Femur (tissue), 1 donor: ENCODE measurements around the gene GPC6.
A peak's percentile ranks its signal among the peaks of the same experiment; 100 is the strongest.

Experiments used
- DNase-seq: peaks from one replicate; pipeline ENCODE4 v3.0.0-alpha.2; 2017

The GPC6 gene

GRCh38 chr13:94344126-94344818 is 1117.7 kb downstream of the GPC6 start:
- no peak for DNase-seq

- DNase-seq: no peak
These were observed 1119.0 kb downstream of the GPC6 start for GRCh38 chr13:94345374-94346195.

GRCh38 chr13:94346261-94347019 is 1119.8 kb downstream of the GPC6 start:
- DNase-seq: no peak

GRCh38 chr13:94351292-94351990 is 1124.8 kb downstream of the GPC6 start:
- no peak for DNase-seq

DNA sequence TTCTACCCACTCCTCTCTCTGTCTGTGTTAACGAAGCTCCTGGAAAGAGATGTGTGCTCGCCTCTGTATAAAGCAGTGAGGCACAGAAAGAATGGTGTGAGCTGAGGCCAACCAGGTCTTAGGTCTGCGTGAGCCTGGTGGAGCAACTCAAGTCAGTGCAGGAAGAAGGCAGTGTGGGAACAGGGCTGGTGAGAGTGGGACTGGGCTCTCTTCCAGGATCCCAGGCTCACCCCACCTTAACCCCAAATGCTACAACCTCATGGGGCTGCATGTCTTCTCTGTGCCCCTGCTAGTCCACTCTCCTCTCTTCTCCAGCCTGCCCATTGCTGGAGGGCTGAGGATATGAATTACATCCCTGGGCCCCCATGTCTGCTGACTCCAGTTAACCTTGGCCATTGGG is 1125.5 kb downstream of the GPC6 start:
- DNase-seq: no peak

- no peak for DNase-seq
These were observed 1126.6 kb downstream of the GPC6 start for GRCh38 chr13:94353167-94353710.

DNA sequence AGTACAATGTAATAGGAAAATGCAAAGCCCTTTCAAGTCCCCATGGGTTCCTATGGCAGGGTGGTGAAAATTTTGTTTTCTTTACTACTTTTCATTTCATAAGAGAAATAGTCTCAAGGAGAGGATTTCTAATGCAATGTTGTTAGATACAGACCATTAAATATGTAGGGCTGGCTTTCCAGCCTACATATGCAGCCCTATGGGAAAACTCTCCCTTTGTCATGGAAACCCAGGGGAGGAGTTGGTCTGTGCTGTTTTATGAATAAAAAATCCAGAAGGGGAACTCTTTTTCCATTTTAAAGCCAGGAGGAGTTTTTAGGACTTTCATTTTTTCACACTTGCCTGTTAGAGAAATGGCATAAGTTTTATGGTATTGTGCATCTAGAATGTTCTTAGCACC is 1133.3 kb downstream of the GPC6 start:
- DNase-seq: no peak

- peak; percentile 88 for DNase-seq
These were observed 1135.9 kb downstream of the GPC6 start for GRCh38 chr13:94362411-94362909.

- DNase-seq: no peak
These were observed 1140.1 kb downstream of the GPC6 start for GRCh38 chr13:94366677-94367076.

GRCh38 chr13:94369972-94370436 is 1143.4 kb downstream of the GPC6 start:
- DNase-seq: peak; percentile 59

DNA sequence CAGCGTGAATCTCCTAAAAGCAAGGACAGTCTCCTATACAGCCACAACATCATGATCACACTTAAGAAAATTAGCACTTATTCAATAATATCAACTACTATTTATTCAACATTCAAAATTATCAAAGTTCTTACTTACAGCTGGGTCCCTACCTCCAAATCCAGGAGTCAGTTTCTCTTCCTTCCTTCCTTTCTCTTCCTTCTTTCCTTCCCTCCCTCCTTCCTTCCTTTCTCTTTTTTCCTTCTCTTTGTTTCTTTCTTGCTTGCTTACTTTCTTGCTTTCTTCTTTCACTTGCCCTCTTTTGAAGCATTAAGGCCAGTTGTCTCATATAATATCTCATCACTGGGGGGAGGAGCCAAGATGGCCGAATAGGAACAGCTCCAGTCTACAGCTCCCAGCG is 1145.2 kb downstream of the GPC6 start:
- DNase-seq: no peak

DNA sequence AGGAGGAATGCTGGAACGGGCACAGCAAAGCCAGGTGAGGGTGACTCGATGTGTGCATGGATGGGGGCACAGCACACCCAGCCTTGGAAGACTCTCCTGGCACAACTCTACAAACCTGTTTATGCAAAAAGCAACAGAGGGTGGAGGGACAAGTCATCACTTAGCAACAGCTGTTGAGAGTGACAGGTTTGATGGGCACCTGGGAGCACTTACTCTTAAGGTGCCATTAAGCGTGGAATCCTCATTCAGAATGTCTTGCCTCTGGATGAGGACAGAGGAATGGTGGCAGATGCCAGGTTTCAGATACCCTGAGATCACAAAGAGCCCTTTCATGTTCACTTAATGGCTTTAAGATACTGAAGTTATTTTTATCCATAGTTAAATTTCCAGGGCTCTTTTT is 1155.9 kb downstream of the GPC6 start:
- no peak for DNase-seq

- DNase-seq: no peak
These were observed 1156.4 kb downstream of the GPC6 start for GRCh38 chr13:94382960-94383359.

GRCh38 chr13:94384231-94384905 is 1157.8 kb downstream of the GPC6 start:
- DNase-seq: no peak

DNA sequence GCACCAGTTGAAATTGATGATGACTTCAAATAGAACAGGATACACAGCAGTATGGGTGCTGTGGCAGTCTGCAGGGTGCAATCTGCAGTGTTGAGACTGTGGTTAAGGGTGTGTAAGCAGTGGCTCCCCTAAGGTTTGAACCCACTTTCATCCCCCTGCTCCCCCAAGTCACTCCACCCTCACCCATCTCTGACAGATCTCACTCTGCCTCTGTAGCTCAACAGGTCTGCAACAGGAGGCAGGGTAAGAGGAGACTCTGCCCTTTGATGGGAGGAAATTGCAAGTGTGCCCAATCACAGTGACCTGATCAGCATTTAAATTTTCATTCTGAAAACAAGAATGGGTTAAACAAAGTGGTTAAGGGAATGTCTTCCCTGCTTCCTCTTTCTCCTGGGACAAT is 1160.4 kb downstream of the GPC6 start:
- DNase-seq: no peak

DNA sequence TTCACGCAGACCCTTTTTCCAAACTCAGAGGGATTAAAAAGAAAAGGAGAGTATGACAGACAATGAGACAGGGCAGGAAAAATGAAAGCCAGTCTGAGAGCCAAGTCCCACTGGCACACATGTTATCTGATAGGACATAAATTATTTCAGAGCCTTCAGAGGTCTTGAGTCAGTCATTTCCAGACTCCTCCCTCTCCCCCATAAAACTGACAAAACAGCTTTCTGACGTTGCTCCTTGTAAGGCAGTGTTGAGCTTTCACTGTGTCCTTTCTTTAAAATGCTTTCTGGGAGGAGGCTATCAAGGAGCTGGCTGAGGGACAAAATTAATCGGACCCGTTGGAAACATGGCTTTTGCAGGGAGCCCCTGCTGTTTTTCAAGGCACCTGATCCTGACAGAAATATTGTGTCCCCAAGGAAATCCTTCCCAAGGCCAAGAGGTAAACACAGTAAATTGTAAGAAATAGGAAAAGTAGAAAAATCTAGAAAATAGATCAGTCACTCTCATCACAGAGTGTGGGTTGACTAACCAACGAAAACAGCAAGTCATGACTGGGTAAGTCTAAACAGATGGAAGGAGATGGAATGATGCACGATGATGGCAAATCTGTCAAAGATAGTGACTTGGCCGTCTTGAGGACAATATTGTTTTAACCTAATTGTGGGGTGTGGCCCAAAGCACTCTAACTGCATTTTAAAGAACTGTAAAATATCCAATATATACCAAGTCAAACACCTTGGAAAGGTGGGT is 1163.2 kb downstream of the GPC6 start:
- no peak for DNase-seq

DNA sequence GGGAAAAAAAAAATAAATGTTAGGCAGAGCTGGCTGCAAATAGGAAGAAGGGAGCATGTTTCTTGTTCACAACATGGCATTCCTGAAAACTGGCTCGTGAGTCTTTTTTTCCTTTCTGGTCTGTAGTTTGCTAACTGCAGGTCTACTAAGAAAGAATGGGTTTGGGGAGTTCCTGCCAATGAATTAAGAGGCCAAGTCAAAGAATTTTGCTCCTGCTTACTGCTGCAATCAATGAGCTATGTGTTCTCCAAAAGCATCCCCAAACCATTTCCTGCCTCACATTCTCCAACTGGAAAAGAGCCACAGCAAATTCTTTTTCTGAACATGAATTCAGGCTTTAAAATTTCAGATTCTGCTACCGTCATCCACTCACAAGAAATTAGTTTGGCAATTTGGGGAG is 1164.3 kb downstream of the GPC6 start:
- peak; percentile 45 for DNase-seq

GRCh38 chr13:94394723-94395122 is 1168.1 kb downstream of the GPC6 start:
- DNase-seq: no peak

DNA sequence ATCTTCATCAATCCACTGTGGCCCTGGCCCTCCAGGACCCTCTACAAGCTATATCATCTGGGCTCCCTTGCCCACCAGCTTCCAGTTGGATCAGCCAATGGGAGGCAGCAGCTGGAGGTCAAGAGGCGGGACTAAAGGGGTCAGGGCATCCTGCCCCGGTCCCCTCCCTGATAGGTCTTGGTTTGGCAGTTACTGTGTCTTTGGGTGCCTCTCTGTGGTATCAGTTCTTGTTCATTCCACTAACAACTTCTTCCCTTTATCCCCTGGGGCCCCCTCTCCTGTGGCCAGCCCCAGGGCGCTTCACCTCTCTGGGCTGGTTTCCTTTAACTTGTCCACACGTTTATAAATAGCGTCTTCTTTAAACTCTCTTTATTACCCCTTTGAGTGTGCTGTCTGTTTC is 1169.3 kb downstream of the GPC6 start:
- DNase-seq: no peak

- DNase-seq: no peak
These were observed 1173.2 kb downstream of the GPC6 start for GRCh38 chr13:94399812-94400211.

DNA sequence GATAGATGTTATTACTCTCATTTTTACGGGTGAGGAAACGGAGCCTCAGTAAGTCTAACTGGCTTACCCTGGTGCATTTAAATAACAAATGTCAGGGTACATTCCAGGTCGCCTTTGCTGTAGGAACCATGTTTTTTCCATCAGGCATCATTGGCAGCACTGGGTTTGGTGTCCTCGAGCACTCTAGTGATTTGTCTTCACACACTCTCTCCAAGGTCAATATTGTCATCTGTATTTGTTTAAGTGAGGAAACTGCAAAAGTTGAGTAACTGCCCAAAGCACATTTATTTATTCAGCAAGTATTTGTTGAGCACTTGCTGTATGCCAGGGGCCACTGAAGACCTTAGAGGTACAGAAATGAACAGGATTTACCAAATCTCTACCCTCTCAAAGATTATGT is 1174.3 kb downstream of the GPC6 start:
- no peak for DNase-seq
